ENCODE data around the gene OR10H3.
"Not testable (repeated sequence)": the region's sequence is repeated elsewhere in the genome, so short reads cannot be mapped to it uniquely, and the experiment has no call there.

The OR10H3 gene

DNA sequence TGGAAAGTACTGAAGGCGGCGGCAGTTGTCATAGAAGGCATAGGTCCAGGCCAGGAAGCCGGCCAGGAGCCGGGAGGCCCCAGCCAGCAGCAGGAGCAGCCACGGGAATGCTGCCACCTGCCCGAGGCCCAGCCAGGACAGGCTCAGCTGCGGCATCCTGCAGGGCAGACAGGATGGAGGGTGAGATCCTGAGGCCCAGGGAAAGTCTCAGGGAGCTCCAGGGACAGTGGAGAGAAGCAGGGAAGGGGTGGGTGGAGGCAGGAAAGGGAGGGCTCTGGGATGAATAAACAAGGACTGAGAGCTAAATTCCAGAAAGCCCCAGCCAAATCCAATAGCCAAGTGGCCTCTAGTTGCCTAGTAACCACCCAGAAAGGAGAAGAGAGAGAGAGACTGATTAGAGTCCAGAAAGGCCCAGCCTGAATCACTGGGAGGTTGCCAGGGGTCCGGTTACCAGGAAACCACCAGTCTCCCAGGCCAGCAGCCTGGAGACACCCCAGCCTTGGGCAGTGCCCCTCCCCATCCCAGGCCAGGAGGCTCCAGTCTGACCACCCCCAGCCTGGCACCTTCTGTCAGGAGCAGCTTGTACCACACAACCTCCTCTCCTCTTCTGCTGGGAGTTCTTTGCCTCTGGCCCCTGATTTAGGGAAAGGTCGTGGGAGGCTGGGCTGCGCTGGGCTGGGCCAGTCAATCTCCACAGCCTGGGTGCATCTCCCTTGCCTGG is 42.1 kb downstream of the OR10H3 start:
- DNase-seq = no peak

DNA sequence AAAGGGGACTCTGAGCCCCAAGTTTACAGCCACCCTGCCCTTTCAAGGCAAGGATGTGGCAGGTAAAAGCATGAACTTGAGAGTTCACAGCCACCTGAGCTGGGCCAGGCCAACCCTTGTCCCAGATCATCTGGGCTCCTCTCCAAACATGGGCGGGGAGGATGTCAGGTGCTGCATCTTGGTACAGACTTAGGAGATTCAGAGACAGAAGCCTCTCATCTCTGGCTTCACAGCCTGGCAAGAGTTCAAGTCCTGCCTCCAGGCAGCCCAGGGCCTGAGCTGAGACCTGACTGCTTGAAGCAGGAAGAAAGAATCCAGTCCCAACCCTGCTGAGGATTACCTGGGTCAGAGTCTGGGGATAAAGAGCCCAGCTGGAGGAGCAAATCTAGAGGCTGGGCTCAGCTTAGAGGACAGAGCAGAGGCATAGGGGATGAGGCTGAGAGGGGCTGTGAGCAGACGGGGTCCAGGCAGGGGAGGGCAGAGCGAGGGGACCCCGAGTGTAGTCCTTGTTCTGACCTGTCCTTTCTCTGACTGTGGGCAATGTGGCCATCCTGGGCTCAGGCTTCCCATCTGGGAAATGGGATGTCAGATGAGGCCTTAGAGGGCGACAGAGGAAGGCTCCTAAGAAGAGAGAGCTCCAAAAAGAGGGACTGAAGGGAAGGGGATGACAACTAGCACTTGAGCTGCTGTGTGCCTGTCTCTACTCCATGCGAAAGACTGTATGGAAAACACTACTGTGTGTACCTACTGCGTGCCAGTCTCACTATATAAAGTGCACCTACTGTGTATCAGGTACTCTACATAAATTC is 43.0 kb downstream of the OR10H3 start:
- no peak for DNase-seq

- DNase-seq = no peak
Measured at GRCh38 chr19:15781661-15782060, 43.9 kb downstream of the OR10H3 start.

- DNase-seq = no peak
Measured at GRCh38 chr19:15782211-15782610, 44.4 kb downstream of the OR10H3 start.

GRCh38 chr19:15782896-15783295 is 45.1 kb downstream of the OR10H3 start:
- DNase-seq = not testable (repeated sequence)

GRCh38 chr19:15787611-15788155 is 49.9 kb downstream of the OR10H3 start, which contains the start of gene OR10H5:
OR10H5 (plus strand) TSS chr19:15787661; CDS start chr19:15794049, 6,388 bp downstream.
- DNase-seq = no peak

DNA sequence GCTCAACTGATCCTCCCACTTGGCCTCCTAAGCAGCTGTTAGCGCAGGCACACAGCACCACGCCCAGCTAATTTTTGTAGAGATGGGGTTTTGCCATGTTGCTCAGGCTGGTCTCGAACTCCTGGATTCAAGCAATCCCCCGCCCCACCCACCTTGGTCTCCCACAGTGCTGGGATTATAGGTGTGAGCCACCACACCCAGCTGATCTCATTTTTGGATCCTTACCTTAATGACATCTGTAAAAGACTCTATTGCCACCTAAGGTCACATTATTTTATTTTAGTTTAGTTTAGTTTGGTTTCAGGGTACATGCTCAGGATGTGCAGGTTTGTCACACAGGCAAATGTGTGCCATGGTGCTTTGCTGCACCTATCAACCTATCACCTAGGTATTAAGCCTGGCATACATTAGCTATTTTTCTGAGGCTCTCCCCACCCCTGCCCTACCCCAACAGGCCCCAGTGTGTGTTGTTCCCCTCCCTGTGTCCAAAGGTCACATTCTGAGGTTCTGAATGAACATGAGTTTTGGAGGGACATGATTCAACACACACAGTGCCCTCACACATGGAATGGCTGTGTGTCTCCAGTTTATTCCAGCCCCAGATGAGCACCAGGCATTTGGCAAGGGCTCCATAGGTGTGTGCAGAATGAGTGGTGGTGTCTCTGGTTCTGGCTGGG is 50.9 kb downstream of the OR10H3 start:
- DNase-seq = no peak

GRCh38 chr19:15790096-15790495 is 52.3 kb downstream of the OR10H3 start:
- DNase-seq = no peak
